B cell (primary cell): ENCODE measurements around the gene PCSK6. TPM values are rescaled to one million over a fixed set of nuclear protein-coding genes. Genes with fewer than 3 reads are reported as not detected.

Experiments used
- ATAC-seq: fragments of 200-7000 bp; cut with Tn5 transposase; one replicate; pipeline ENCODE4 v1.10.0; 2021; ENCODE audit warnings: low read depth, mild to moderate bottlenecking, moderate number of reproducible peaks, moderate library complexity
- CTCF ChIA-PET: fragments of 350-600 bp; sonication (Branson Sonifier 250); formaldehyde crosslinking; loops from one replicate; lab custom pipeline; 2021; ENCODE audit warnings: antibody characterized with exemption, inconsistent platforms; lab: Charles Lee
- POLR2A ChIA-PET: fragments of 350-600 bp; sonication (Branson Sonifier 250); formaldehyde crosslinking; loops from one replicate; lab custom pipeline; 2021; ENCODE audit warnings: antibody characterized with exemption; lab: Charles Lee
- DNase-seq: peaks from one replicate; pipeline ENCODE4 v3.0.0; 2013
- H2AFZ ChIP-seq: 2 replicates; pipeline ENCODE4 v1.6.1; 2012; ENCODE audit warnings: mild to moderate bottlenecking, low read depth, low read length; ENCODE audit not compliant: insufficient read depth, poor library complexity, severe bottlenecking
- H3K27ac ChIP-seq, 2 donors: 1 replicate in 1 of 2; 2 replicates in 1 of 2; pipeline ENCODE4 v1.5.1; 2012 to 2013; ENCODE audit warnings: low read length in 2 of 2, mild to moderate bottlenecking in 2 of 2, moderate library complexity in 1 of 2
- H3K27me3 ChIP-seq, 4 experiments: fragments of 200-600 bp in 1 of 4; sonication (generic) in 1 of 4; replicated peaks in 1 of 4; 1 replicate in 2 of 4; 2 replicates in 2 of 4; pipeline versions ENCODE4 v1.6.1 to v1.7.0; 2013 to 2016; ENCODE audit warnings: low read length in 3 of 4, mild to moderate bottlenecking in 2 of 4, mixed read lengths in 1 of 4, moderate library complexity in 1 of 4; ENCODE audit not compliant: insufficient read depth in 4 of 4, control insufficient read depth in 3 of 4; ENCODE audit errors: control extremely low read depth in 1 of 4
- H3K36me3 ChIP-seq, 2 experiments: replicated peaks in 1 of 2; 1 replicate in 1 of 2; 2 replicates in 1 of 2; pipeline versions ENCODE4 v1.6.1 to v1.7.1; 2013; ENCODE audit warnings: low read length in 1 of 2; ENCODE audit not compliant: insufficient read depth in 2 of 2, control insufficient read depth in 1 of 2; ENCODE audit errors: control extremely low read depth in 1 of 2, extremely low read depth in 1 of 2
- H3K4me1 ChIP-seq, 2 donors: fragments of 200-600 bp in 1 of 2; sonication (generic) in 1 of 2; 1 replicate in 1 of 2; 2 replicates in 1 of 2; pipeline versions ENCODE4 v1.5.1 to v1.6.1; 2013 to 2017; ENCODE audit warnings: low read length in 2 of 2; ENCODE audit not compliant: control insufficient read depth in 2 of 2, insufficient read depth in 2 of 2
- H3K4me2 ChIP-seq: replicated peaks from 2 replicates; pipeline ENCODE3; 2012; ENCODE audit warnings: mild to moderate bottlenecking, low read depth, low read length; ENCODE audit not compliant: poor library complexity, severe bottlenecking
- H3K4me3 ChIP-seq, 5 experiments: fragments of 200-600 bp in 1 of 5; sonication (generic) in 1 of 5; 1 replicate in 3 of 5; 2 replicates in 2 of 5; pipeline versions ENCODE4 v1.5.1 to v1.7.0; 2011 to 2016; ENCODE audit warnings: low read length in 4 of 5, mild to moderate bottlenecking in 4 of 5, low read depth in 2 of 5, control low read depth in 1 of 5, moderate library complexity in 1 of 5; ENCODE audit not compliant: insufficient read depth in 1 of 5; ENCODE audit errors: control extremely low read depth in 1 of 5, extremely low read depth in 1 of 5
- H3K79me2 ChIP-seq: fragments of 200-600 bp; sonication (generic); one replicate; pipeline ENCODE4 v1.6.0; 2016; ENCODE audit warnings: low read length; ENCODE audit not compliant: control insufficient read depth, insufficient read depth
- H3K9ac ChIP-seq: fragments of 200-600 bp; sonication (generic); 2 replicates; pipeline ENCODE4 v1.6.1; 2017; ENCODE audit warnings: mild to moderate bottlenecking, low read length, moderate library complexity
- H3K9me3 ChIP-seq, 3 donors: one replicate each; pipeline versions ENCODE4 v1.6.1 to v1.7.1; 2013; ENCODE audit warnings: low read length in 2 of 3; ENCODE audit not compliant: control insufficient read depth in 2 of 3, insufficient read depth in 1 of 3; ENCODE audit errors: control extremely low read depth in 1 of 3
- H4K20me1 ChIP-seq: 2 replicates; pipeline ENCODE4 v1.6.0; 2012; ENCODE audit warnings: mild to moderate bottlenecking, low read length; ENCODE audit not compliant: insufficient read depth, control insufficient read depth, poor library complexity, severe bottlenecking
- H3K27ac Mint-ChIP-seq: one replicate; pipeline ENCODE4 v1.8.0; 2021; ENCODE audit warnings: mixed read lengths
- H3K27me3 Mint-ChIP-seq: one replicate; pipeline ENCODE4 v1.8.0; 2021; ENCODE audit warnings: mixed read lengths
- H3K4me1 Mint-ChIP-seq: one replicate; pipeline ENCODE4 v1.8.0; 2021; ENCODE audit warnings: mixed read lengths
- H3K4me3 Mint-ChIP-seq: one replicate; pipeline ENCODE4 v1.8.0; 2021; ENCODE audit warnings: mixed read lengths
- H3K9me3 Mint-ChIP-seq: one replicate; pipeline ENCODE4 v1.8.0; 2022; ENCODE audit warnings: mixed read lengths; ENCODE audit not compliant: insufficient read depth
- CTCF ChIP-seq: fragments of 200-600 bp; IDR thresholded peaks from one replicate; pipeline ENCODE4 v1.8.0; 2022; ENCODE audit warnings: antibody characterized with exemption, mild to moderate bottlenecking
- EZH2 ChIP-seq: IDR thresholded peaks from 2 replicates; pipeline ENCODE4 v1.6.1; 2012; ENCODE audit warnings: borderline replicate concordance, low read depth, mild to moderate bottlenecking, moderate library complexity, low read length; ENCODE audit not compliant: insufficient read depth, poor library complexity, severe bottlenecking
- WGBS: methylation state at CpG from one replicate; pipeline ENCODE4 v1.1.5; 2013; ENCODE audit warnings: missing lambda C conversion rate; ENCODE audit not compliant: insufficient coverage; 5-methylcytosine and 5-hydroxymethylcytosine counted together
- intact Hi-C: fragments of 100-400 bp; cut with micrococcal nuclease; formaldehyde crosslinking; loops from one replicate; pipeline ENCODE4 v1.10.0; 2022
- polyA plus RNA-seq: library from polyadenylated mRNA; depleted of rRNA; stranded (reverse); fragments of >200 nt; gene quantifications from 2 replicates; pipeline ENCODE4 v1.2.3, GENCODE V29; 2012
- total RNA-seq, 2 donors: library from RNA; stranded (reverse); fragments of 120-200 nt in 1 of 2; gene quantifications; 1 replicate in 1 of 2; 2 replicates in 1 of 2; pipeline versions ENCODE4 v1.2.3 to v1.2.4, GENCODE V29; 2013 to 2022

Gene PCSK6
- total and polyA plus RNA-seq, 2 donors (not counting 1 experiment from before 2014, with no cell fraction given): 0.66 to 1.6 TPM

- no peaks in the 10 kb centered on the region for H3K36me3 ChIP-seq
- H3K27ac ChIP-seq: no peak overlapping the region
- DNase-seq (no peak), ATAC-seq (no peak)
- TF ChIP-seq CTCF (no peak), EZH2 (no peak)
- Mint-ChIP-seq H3K9me3 (no peaks in the 10 kb centered on the region), H3K27ac (no peak overlapping the region), H3K4me3 (no peak overlapping the region), H3K27me3 (peaks cover 21% of the 10 kb centered on the region), H3K4me1 (no peaks in the 10 kb centered on the region)
- H2AFZ ChIP-seq: no peak overlapping the region
- ChIA-PET POLR2A (no interaction called here), CTCF (no interaction called here)
- H3K4me1 ChIP-seq: no peaks in the 10 kb centered on the region
- H3K27me3 ChIP-seq: peaks cover 0 to 2% (median 0%) of the 10 kb centered on the region in 4 experiments
- H3K9me3 ChIP-seq: peaks cover 0 to 5% (median 0%) of the 10 kb centered on the region in 3 donors
- WGBS: 83% methylated on average over 1 of the region's 7 CpGs
- intact Hi-C loops: no loop called here
- H3K79me2 ChIP-seq: no peaks in the 10 kb centered on the region
- no peak overlapping the region for H3K4me3 ChIP-seq
- H3K9ac ChIP-seq: no peak overlapping the region
- H4K20me1 ChIP-seq: no peaks in the 10 kb centered on the region
- no peak overlapping the region for H3K4me2 ChIP-seq
These were observed 14.5 kb downstream of the PCSK6 start for GRCh38 chr15:101474983-101475382.

- Mint-ChIP-seq H3K4me3 (no peak overlapping the region), H3K27me3 (peaks cover 25% of the 10 kb centered on the region), H3K9me3 (no peaks in the 10 kb centered on the region), H3K4me1 (no peaks in the 10 kb centered on the region), H3K27ac (no peak overlapping the region)
- DNase-seq (no peak), ATAC-seq (no peak)
- H3K4me1 ChIP-seq: no peaks in the 10 kb centered on the region
- POLR2A ChIA-PET: no interaction called here
- H3K4me3 ChIP-seq: no peak overlapping the region
- peaks cover 0 to 2% (median 0%) of the 10 kb centered on the region in 4 experiments for H3K27me3 ChIP-seq
- intact Hi-C loops: no loop called here
- no peak overlapping the region for H3K27ac ChIP-seq
- CTCF ChIA-PET: no interaction called here
- 100% methylated on average over 8 of the region's 10 CpGs for WGBS
- TF ChIP-seq CTCF (no peak), EZH2 (no peak)
- H3K79me2 ChIP-seq: no peaks in the 10 kb centered on the region
- H3K4me2 ChIP-seq: no peak overlapping the region
- no peaks in the 10 kb centered on the region for H3K36me3 ChIP-seq
- no peaks in the 10 kb centered on the region for H4K20me1 ChIP-seq
- no peak overlapping the region for H2AFZ ChIP-seq
- no peak overlapping the region for H3K9ac ChIP-seq
- peaks cover 0 to 4% (median 0%) of the 10 kb centered on the region in 3 donors for H3K9me3 ChIP-seq
These were observed 15.3 kb downstream of the PCSK6 start for GRCh38 chr15:101474233-101474632.
